GM19035 (cell line): ENCODE results near the gene HPSE2.
"Not testable (repeated sequence)": the region's sequence is repeated elsewhere in the genome, so short reads cannot be mapped to it uniquely, and the experiment has no call there.

Experiments
- ATAC-seq: cut with Tn5 transposase; IDR thresholded peaks from one replicate; pipeline ENCODE4 v1.9.1; 2021; ENCODE audit not compliant: unreplicated experiment

HPSE2 gene

GRCh38 chr10:99008054-99008453, 227.6 kb downstream of the HPSE2 start:
- ATAC-seq: no peak

DNA sequence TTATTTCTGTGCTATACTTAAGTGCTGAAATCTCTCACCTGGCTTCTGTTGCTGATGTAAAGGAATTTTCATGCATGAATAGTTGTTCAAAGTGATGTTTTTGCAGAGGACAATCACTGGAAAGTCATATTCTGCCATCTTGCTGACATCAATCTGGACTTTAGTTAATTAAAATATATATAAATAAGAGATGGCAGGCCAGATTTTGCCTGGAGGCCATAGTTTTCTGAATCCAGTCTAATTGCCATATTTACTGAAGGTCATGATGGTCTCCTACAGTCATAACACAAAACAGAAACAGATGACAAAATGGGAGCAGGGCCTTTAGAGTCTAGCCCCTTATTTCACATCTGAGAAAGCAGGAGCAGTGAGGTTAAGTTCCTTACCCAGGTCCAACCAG, 228.2 kb downstream of the HPSE2 start:
- ATAC-seq: no peak

- no peak for ATAC-seq
These were observed 230.4 kb downstream of the HPSE2 start for GRCh38 chr10:99005254-99005653.

GRCh38 chr10:99004738-99005137, 230.9 kb downstream of the HPSE2 start:
- ATAC-seq: no peak

DNA sequence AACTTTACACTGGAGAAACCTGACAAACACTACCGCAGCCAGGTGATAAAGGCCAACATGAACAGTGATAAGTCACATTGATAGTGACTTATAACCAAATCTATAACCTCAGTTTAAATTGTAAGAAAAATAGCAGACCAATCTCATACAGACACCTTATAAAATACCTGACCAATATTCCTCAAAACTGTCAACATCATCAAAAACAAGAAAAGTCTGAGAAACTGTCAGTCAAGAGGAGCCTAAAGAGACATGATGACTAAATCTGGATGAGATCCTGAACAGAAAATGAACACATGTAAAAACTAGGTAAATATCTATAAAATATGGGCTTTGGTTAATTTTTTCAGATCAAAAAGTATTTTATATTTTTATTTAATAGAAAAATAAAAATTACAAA, 233.3 kb downstream of the HPSE2 start:
- ATAC-seq: no peak

DNA sequence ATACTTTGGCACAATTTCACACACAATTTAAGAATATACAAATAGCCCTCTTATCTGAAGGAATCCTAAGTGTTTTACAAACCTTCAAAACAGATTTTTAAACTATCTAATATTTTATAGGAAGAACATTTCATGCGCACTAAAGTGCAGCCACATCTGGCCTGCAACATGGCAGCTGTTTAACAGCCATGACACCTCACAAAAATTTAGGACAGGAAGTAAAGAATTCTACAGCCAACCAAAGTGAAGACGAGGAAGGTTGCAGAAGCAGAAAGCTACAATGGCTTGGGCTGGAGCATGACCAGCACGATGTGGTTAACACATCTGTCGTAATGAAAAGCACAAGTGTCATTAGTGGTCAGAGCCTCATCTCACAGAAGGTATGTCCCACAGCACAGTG, 238.1 kb downstream of the HPSE2 start:
- ATAC-seq: no peak

GRCh38 chr10:98994030-98994429, 241.6 kb downstream of the HPSE2 start:
- ATAC-seq: no peak

DNA sequence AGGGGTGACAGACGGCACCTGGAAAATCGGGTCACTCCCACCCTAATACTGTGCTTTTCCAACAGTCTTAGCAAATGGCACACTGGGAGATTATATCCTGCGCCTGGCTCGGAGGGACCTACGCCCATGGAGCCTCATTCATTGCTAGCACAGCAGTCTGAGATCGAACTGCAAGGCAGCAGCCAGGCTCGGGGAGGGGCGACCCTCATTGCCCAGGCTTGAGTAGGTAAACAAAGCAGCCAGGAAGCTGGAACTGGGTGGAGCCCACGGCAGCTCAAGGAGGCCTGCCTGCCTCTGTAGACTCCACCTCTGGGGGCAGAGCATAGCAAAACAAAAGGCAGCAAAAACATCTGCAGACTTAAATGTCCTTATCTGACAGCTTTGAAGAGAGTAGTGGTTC, 251.9 kb downstream of the HPSE2 start:
- not testable (repeated sequence) for ATAC-seq

- no peak for ATAC-seq
These were observed 255.3 kb downstream of the HPSE2 start for GRCh38 chr10:98980353-98980752.

- no peak for ATAC-seq
These were observed 264.2 kb downstream of the HPSE2 start for GRCh38 chr10:98971464-98971863.

GRCh38 chr10:98967601-98968000, 268.1 kb downstream of the HPSE2 start:
- no peak for ATAC-seq

- no peak for ATAC-seq
These were observed 272.0 kb downstream of the HPSE2 start for GRCh38 chr10:98963608-98964007.

DNA sequence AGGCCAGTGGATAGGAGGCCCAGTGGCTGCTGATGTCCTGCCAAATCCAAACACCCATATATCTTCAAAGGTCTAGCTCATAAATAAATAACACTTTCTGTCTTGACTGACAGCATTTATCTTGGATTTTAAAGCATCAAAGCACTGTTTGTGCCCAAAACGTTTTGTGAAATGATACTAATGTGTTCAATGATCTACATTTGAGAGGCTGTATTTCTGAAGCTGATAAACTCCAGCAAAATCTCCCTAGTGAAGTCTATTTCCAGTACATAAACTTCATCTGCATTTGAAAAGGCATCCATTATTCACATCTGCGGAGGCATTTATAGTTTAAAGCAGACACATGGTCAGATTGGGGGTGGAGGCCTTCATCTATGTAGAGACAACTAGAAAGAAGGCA, 276.3 kb downstream of the HPSE2 start:
- ATAC-seq: no peak

GRCh38 chr10:98957801-98958200, 277.9 kb downstream of the HPSE2 start:
- no peak for ATAC-seq

- no peak for ATAC-seq
These were observed 278.9 kb downstream of the HPSE2 start for GRCh38 chr10:98956576-98957260.

DNA sequence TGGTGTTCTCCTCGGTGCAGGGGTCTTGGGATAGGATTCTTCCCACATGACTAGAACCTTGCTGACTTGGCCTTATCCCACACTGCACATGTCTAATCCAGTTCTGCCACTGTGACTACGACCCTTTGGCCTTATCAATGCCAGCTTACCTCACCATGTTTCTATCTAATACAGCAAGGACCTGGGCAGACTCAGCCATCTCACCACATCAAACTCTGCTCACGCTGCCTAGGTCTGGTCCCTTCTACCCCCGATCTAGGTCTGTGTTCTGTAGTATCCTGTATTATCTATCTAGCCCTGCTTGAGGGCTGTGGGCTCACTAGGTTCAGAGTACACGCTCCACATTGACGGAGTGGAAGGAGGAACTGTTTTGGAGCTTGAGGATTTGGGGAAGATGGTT, 282.4 kb downstream of the HPSE2 start:
- no peak for ATAC-seq

- no peak for ATAC-seq
These were observed 284.2 kb downstream of the HPSE2 start for GRCh38 chr10:98951269-98952000.

DNA sequence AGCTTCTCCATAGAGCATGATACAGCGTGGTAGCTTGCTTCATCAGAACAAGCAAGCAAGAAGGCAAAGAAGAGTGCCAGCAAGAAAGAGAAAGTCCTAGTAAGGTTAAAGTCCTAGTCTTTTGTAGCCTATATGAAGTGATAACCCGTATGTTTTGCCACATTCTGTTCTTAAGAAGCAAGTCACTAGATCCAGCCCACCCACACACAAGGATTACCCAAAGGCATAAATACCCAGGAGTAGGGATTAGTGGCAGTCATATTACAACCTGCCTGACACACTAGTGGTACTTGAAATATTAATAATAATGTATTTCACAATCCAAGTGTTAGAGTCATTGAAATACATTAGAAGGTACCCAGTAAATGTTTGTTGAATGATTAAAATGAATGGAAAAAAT, 285.5 kb downstream of the HPSE2 start:
- no peak for ATAC-seq

GRCh38 chr10:98949306-98949705, 286.3 kb downstream of the HPSE2 start:
- ATAC-seq: no peak

- no peak for ATAC-seq
These were observed 292.0 kb downstream of the HPSE2 start for GRCh38 chr10:98943681-98944080.

DNA sequence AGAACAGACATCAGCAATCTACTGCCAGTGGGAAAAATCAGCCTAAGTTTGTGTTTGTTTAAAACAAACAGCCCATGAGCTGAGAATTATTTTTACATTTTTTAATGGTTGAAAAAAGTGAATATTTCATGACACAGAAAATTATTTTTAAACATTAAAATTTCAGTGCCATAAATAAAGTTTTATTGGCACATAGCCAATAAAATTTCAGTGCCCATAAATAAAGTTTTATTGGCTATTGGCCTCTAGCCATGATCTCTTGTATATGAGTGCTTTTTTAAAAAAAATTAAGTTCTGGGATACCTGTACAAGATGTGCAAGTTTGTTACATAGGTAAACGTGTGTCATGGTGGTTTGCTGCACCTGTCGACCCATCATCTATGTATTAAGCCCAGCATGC, 305.9 kb downstream of the HPSE2 start:
- no peak for ATAC-seq

- ATAC-seq: no peak
These were observed 310.0 kb downstream of the HPSE2 start for GRCh38 chr10:98925651-98926050.

DNA sequence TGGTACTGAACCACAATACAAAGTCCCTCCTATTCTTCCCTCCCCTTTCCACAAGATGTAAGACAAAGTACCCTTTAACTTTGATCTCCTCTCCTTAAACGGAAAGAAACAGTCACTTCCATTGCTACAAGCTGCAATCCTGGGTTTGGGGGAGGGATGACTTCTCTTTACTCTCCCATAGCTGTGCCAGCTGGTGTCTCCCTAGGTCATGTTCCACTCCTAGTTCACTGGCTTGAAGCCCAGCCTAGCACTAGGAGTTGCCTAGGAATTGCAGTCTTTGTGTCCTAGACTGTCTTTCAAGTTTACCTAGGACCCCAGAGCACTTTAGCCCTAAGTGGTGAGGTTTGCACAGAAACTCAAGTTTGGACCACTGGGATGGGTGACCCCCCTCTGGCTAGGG, 311.1 kb downstream of the HPSE2 start:
- no peak for ATAC-seq
